HG03354 (cell line): ENCODE data around the gene ZSCAN12.
A peak's percentile ranks its signal among the peaks of the same experiment; 100 is the strongest.

Source experiments
- ATAC-seq: cut with Tn5 transposase; IDR thresholded peaks from one replicate; pipeline ENCODE4 v1.9.1; 2021; ENCODE audit warnings: mild to moderate bottlenecking; ENCODE audit not compliant: unreplicated experiment, poor library complexity, severe bottlenecking

ZSCAN12 gene

GRCh38 chr6:28355743-28356665 lies 43.5 kb downstream of the ZSCAN12 start:
- peak; percentile 78 for ATAC-seq

- no peak for ATAC-seq
These were observed 44.6 kb downstream of the ZSCAN12 start for GRCh38 chr6:28354688-28355554.

DNA sequence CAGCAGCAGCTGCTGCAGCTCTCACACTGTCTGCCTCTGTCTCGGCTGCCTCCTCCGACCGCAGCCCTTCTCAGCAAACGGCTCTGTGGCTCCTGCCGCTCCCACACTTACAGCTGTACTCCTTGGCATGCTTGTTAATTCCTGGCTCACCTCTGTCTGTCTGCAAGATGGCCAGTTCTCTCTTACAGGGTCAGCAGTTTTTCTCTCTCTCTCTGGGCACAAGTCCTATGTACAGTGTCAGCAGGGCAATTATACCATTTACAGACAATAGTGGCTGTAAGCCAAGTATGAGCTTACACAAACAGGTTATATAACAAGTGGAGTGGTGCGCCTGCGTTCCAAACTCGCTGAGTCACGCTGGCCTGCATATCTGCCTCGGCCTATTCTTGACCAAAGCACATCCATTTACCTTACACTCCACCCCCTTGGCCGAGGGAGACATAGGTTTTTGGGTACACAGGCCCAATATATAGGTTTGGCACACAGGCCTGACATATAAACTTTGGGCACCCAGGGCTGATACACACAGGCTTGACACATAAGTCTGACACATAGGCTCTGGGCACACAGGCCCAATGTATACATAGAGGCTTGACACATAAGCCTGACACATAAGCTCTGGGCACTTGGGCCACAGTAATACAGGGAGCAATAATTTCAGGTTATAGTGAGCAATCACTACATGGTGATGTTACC lies 45.4 kb downstream of the ZSCAN12 start:
- ATAC-seq = no peak

- no peak for ATAC-seq
These were observed 46.2 kb downstream of the ZSCAN12 start for GRCh38 chr6:28353356-28353755.

DNA sequence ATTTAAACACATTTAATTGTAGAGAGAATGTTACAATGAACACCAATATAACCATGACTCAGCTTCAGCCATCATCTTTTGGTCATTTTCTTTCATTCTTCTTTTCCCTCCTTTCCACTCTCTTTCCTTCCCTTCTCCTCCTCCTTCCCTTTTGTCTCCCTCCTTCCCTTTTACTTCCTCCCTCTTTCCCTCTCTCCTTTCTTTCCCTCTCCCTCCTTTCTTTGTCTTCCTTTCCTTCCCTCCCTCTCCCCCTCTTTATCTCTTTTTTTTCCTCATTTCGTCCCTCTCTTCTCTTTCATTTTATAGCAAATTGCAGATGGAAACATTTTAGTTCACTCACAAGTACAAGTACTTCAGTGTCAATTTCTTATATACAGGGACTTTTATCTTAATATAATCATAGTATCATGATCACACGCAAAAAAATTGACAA lies 48.0 kb downstream of the ZSCAN12 start:
- no peak for ATAC-seq

DNA sequence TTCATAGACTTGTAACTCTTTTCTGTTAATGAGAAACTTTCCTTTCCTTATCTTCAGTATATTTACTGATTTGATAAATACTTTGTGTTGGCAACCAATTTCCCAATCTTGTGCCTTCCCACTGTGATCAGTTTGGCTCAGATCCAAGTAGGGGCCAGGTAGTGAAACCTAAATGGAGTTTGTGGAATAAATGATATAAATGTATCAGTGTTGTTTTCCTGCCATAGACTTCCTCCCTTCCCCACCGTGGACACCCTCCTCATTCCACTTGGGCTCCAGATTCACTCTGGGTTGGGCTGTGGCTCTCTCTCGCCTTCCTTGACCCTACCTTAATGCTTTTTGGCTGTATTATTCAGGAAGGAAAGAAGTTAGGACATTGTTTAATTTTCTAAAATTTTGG lies 48.5 kb downstream of the ZSCAN12 start:
- ATAC-seq = no peak

- ATAC-seq = peak; percentile 99
These were observed 49.4 kb downstream of the ZSCAN12 start, which contains the start of gene ZKSCAN3 for GRCh38 chr6:28349892-28350737. ZKSCAN3 (plus strand) TSS chr6:28349947; CDS start chr6:28359587, 9,640 bp downstream.

GRCh38 chr6:28349344-28349891 lies 50.1 kb downstream of the ZSCAN12 start:
- no peak for ATAC-seq

- no peak for ATAC-seq
These were observed 52.4 kb downstream of the ZSCAN12 start for GRCh38 chr6:28347119-28347518.

DNA sequence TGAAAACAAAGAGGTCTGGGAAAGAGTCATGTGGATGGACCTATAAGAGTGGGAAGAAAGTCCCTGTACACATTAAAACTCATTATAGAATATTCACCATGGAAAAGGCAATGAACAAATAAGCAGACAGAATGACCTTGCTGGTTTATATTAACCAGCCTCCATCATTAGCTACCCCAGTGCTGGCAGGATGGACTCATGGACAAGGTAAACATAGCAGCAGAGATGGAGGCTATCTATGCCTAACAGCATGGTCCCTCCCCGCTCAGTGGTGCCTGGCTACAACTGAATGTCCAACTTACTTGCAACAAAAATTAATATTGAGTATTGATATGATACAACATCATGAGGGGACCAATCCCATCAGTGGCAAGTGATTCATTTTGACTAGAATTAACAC lies 54.3 kb downstream of the ZSCAN12 start:
- ATAC-seq = no peak

DNA sequence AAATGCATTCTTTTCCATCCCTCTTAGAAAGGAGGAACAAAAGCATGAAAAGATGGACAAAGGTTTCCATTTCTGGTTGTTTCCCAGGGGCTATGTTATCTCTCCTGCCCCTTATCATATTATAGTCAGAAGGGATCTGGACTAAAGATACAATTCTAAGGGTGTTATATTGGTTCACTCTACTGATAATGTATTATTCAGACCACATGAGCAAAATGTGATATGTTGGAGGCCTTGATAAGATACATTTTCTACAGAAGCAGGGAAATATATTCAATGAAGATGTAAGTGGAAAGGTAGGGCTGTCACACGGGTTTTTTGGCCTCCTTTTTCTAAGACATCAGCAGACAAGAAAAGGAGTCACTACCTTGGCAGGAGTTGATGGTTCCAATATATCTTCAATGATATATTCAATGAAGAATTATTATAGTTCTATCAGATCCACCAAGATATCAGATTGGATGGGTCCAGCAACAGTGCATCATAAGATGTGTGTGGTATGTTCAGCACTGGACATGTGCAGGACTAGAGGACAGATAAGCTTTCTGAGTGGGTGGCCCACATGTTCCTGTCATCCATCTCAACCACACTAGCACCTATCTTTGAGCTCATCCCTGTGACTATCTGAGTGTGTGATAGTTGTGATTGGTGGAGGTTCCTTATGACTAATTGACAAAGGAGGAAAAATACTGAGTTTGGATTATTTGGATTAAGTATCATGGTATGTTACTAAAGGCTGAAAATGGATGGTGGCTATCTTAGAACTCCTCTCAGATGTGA lies 55.5 kb downstream of the ZSCAN12 start:
- no peak for ATAC-seq

DNA sequence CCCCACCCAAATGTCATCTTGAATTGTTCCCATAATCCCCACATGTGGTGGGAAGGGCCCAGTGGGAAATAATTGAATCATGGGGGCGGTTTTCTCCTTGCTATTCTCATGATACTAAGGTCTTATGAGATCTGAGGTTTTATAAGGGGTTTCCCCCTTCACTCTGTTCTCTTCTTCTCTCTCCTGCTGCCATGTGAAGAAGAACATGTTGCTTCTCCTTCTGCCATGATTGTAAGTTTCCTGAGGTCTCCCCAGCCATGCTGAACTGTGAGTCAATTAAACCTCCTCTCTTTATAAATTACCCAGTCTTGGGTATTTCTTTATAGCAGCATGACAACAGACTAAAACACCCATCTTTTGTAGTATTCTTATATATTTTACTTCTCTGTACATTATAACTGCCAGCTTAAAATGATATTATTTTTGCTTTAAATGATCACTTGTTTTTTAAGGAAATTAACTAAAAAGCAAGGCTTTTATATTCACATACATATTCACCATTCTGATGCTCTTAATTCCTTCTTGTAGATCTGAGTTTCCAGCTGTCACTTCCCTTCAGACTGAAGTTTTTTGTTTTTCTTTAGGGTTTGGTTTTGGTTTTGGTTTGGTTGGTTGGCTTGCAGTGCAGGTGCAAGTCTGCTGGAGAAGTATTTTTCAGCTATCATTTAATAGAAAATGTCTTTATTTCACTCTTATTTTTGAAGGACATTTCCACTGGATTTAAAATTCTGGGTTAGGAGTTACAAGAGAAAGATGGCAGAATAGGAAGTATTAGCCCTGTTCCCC lies 59.0 kb downstream of the ZSCAN12 start:
- ATAC-seq = no peak

DNA sequence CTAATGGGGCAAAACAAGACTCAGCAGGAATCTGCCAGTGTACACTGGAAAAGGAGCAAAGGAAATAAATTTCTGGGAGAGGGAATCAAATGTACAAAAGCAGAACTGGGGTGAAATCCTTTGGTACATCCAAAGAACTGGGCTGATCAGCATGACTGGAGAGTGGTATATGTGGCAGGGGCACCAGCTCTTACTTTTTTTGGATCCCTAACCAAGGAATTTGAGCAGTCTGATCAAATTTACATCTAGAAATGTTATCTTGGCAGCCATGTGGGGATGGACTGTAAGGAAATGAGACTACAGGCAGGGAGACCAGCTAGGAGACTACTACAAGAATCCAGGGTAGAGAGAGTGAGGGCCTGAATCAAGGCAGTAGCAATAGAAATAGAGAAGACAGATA lies 62.4 kb downstream of the ZSCAN12 start:
- ATAC-seq = no peak

DNA sequence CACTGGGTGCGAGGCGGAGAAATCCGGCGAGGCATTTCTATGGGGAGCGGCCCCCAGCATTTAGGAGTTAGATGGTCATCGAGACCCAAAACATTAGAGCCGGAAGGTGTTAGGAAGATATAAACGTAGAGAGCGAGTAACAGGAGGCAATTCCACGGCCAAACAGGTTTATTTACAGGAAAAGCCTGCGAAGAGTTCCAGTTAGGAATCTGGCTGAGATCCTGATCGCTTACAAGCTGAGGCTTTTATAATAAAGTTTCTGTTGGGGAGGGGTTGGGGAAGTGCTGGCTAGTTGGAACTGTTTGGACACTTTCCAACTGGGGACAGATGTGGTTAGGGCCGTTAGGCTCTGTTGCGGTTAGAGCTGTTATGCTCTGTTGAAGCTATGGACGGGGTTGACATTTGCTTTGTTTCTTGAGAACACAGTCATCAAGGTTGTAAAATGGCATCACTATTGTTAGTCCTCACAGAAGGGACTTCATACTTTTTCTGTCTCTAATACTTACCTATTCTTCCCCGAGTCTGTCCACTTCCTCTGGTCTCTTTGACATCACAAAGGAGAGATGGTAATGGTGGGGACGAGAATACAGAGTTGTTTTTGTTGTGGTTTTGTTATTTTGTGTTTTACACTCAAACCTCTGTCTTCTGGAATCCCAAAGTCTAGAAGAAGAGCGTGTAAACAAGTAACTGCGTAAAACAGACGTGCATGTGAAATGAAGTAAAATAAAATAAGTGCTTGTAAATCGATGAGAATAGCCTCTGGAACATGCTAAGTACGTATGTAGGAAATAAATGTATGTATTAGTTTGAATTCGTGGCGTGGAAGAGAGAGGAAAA lies 63.0 kb downstream of the ZSCAN12 start:
- peak; percentile 13 for ATAC-seq

GRCh38 chr6:28335564-28336283 lies 63.8 kb downstream of the ZSCAN12 start, which contains the start of gene ZSCAN31:
ZSCAN31 (minus strand) TSS chr6:28336148; CDS start chr6:28329683, 6,465 bp downstream.
- peak; percentile 92 for ATAC-seq
